HEK293 (cell line): Measurements from ENCODE around the gene NOSIP.

Source experiments
- ZBTB7A ChIP-seq: fragments of 450-650 bp; formaldehyde crosslinking; IDR thresholded peaks from 2 replicates; pipeline ENCODE4 v1.5.1; 2016; ENCODE audit warnings: low read depth, missing biosample characterization, missing genetic modification characterization
- ZNF701 ChIP-seq: fragments of 450-650 bp; formaldehyde crosslinking; IDR thresholded peaks from 2 replicates; pipeline ENCODE4 v1.5.1; 2016; ENCODE audit warnings: missing biosample characterization, missing genetic modification characterization

- TF ChIP-seq ZNF701 (tag by site-specific recombination) (no peak), ZBTB7A (tag by site-specific recombination) (no peak)
Measured at GRCh38 chr19:49542446-49542845, 37.9 kb downstream of the NOSIP start.
